ENCODE results near the gene KMT2A.
"Not testable (repeated sequence)": the region's sequence is repeated elsewhere in the genome, so short reads cannot be mapped to it uniquely, and the experiment has no call there.

KMT2A gene

GRCh38 chr11:118533769-118534729 is 97.8 kb downstream of the KMT2A start:
- no peak for DNase-seq (ENCODE audit: low spot score)

- no peak for DNase-seq (ENCODE audit: low spot score)
These were observed 99.0 kb downstream of the KMT2A start for GRCh38 chr11:118535261-118535660.

GRCh38 chr11:118536726-118537125 is 100.4 kb downstream of the KMT2A start:
- no peak for DNase-seq (ENCODE audit: low spot score)

- DNase-seq (ENCODE audit: low spot score) = no peak
These were observed 101.2 kb downstream of the KMT2A start for GRCh38 chr11:118537409-118537980.

- no peak for DNase-seq (ENCODE audit: low spot score)
These were observed 107.8 kb downstream of the KMT2A start for GRCh38 chr11:118544010-118544646.

GRCh38 chr11:118544647-118545010 is 108.3 kb downstream of the KMT2A start:
- no peak for DNase-seq (ENCODE audit: low spot score)

GRCh38 chr11:118545533-118545932 is 109.2 kb downstream of the KMT2A start:
- DNase-seq (ENCODE audit: low spot score) = no peak

GRCh38 chr11:118547132-118547531 is 110.8 kb downstream of the KMT2A start:
- no peak for DNase-seq (ENCODE audit: low spot score)

- DNase-seq (ENCODE audit: low spot score) = no peak
These were observed 116.0 kb downstream of the KMT2A start for GRCh38 chr11:118552341-118552740.

- DNase-seq (ENCODE audit: low spot score) = no peak
These were observed 124.5 kb downstream of the KMT2A start for GRCh38 chr11:118560806-118561205.

GRCh38 chr11:118565051-118565450 is 128.8 kb downstream of the KMT2A start:
- DNase-seq (ENCODE audit: low spot score) = no peak

- DNase-seq (ENCODE audit: low spot score) = no peak
These were observed 133.4 kb downstream of the KMT2A start for GRCh38 chr11:118569670-118570069.

GRCh38 chr11:118570787-118571186 is 134.5 kb downstream of the KMT2A start:
- no peak for DNase-seq (ENCODE audit: low spot score)

GRCh38 chr11:118571701-118572060 is 135.4 kb downstream of the KMT2A start:
- DNase-seq (ENCODE audit: low spot score) = not testable (repeated sequence)

- DNase-seq (ENCODE audit: low spot score) = peak; percentile 91
These were observed 136.0 kb downstream of the KMT2A start, which contains the start of gene ARCN1 for GRCh38 chr11:118572061-118572980. Gene ARCN1 (plus strand): TSS chr11:118572409. CDS start chr11:118572548, 139 bp downstream.

GRCh38 chr11:118572981-118573550 is 136.8 kb downstream of the KMT2A start:
- DNase-seq (ENCODE audit: low spot score) = no peak

GRCh38 chr11:118574636-118575035 is 138.3 kb downstream of the KMT2A start:
- DNase-seq (ENCODE audit: low spot score) = no peak
